Large intestine (tissue), 3 donors: ENCODE results near the gene WDR19. TPM values are rescaled to one million over a fixed set of nuclear protein-coding genes. Genes with fewer than 3 reads are reported as not detected.
A peak's percentile ranks its signal among the peaks of the same experiment; 100 is the strongest.

Experiments
- DNase-seq, 2 donors: peaks; one replicate each; pipeline versions ENCODE4 v3.0.0 to v3.0.0-alpha.2; 2013
- H3K27ac ChIP-seq: one replicate; pipeline ENCODE4 v1.5.1; 2013; ENCODE audit warnings: low read length
- H3K27me3 ChIP-seq: 2 replicates; pipeline ENCODE4 v1.6.1; 2013; ENCODE audit warnings: low read length; ENCODE audit not compliant: control insufficient read depth, insufficient read depth
- H3K36me3 ChIP-seq: 2 replicates; pipeline ENCODE4 v1.6.1; 2013; ENCODE audit warnings: low read length; ENCODE audit not compliant: control insufficient read depth, insufficient read depth
- H3K4me1 ChIP-seq: one replicate; pipeline ENCODE4 v1.6.1; 2013; ENCODE audit warnings: low read length; ENCODE audit not compliant: control insufficient read depth, insufficient read depth
- H3K4me3 ChIP-seq: one replicate; pipeline ENCODE4 v1.5.1; 2013; ENCODE audit warnings: low read length
- H3K9me3 ChIP-seq: one replicate; pipeline ENCODE4 v1.6.1; 2013; ENCODE audit warnings: mild to moderate bottlenecking, low read depth, low read length, moderate library complexity; ENCODE audit not compliant: control insufficient read depth
- WGBS: methylation state at CpG from one replicate; pipeline ENCODE4 v1.1.5; 2013; ENCODE audit warnings: low lambda C conversion rate; ENCODE audit not compliant: insufficient coverage; 5-methylcytosine and 5-hydroxymethylcytosine counted together
- polyA plus RNA-seq: library from polyadenylated mRNA; unstranded; fragments of 120-200 nt; gene quantifications from one replicate; pipeline ENCODE4 v1.2.1, GENCODE V29; 2013

The WDR19 gene
- polyA plus RNA-seq, 1 donor: 26.2 TPM

- Histone ChIP-seq H3K27me3 (no peaks in the 10 kb centered on the region), H3K9me3 (no peaks in the 10 kb centered on the region), H3K36me3 (peaks cover 30% of the 10 kb centered on the region), H3K4me3 (no peak overlapping the region), H3K4me1 (no peaks in the 10 kb centered on the region), H3K27ac (no peak overlapping the region)
- DNase-seq: no peak
- WGBS: 100% methylated on average over 1 of the region's 4 CpGs
Measured at GRCh38 chr4:39319676-39320075, 137.3 kb downstream of the WDR19 start.

- peaks cover 26% of the 10 kb centered on the region for H3K36me3 ChIP-seq
- no peak for DNase-seq
Measured at GRCh38 chr4:39320381-39321115, 138.2 kb downstream of the WDR19 start.

GRCh38 chr4:39323821-39324220, 141.5 kb downstream of the WDR19 start:
- Histone ChIP-seq H3K36me3 (peaks cover 28% of the 10 kb centered on the region), H3K27me3 (no peaks in the 10 kb centered on the region), H3K4me1 (no peaks in the 10 kb centered on the region), H3K4me3 (no peak overlapping the region), H3K27ac (no peak overlapping the region), H3K9me3 (no peaks in the 10 kb centered on the region)
- no peak for DNase-seq
- WGBS: no CpG with 5 or more reads among the region's 1 CpG

More at GRCh38 chr4:39320381-39321115, 138.2 kb downstream of the WDR19 start:
- no peaks in the 10 kb centered on the region for H3K27me3 ChIP-seq
- no peaks in the 10 kb centered on the region for H3K4me1 ChIP-seq
- no peak overlapping the region for H3K4me3 ChIP-seq
- H3K27ac ChIP-seq: no peak overlapping the region
- no peaks in the 10 kb centered on the region for H3K9me3 ChIP-seq

- Histone ChIP-seq H3K27ac (no peak overlapping the region), H3K4me1 (no peaks in the 10 kb centered on the region), H3K9me3 (no peaks in the 10 kb centered on the region), H3K27me3 (no peaks in the 10 kb centered on the region), H3K4me3 (no peak overlapping the region), H3K36me3 (peaks cover 25% of the 10 kb centered on the region)
- no peak for DNase-seq
- WGBS: no CpG with 5 or more reads among the region's 2 CpGs
Measured at GRCh38 chr4:39324446-39324845, 142.1 kb downstream of the WDR19 start.

GRCh38 chr4:39324897-39325613, 142.7 kb downstream of the WDR19 start:
- H3K27me3 ChIP-seq: no peaks in the 10 kb centered on the region
- H3K4me3 ChIP-seq: no peak overlapping the region
- no peaks in the 10 kb centered on the region for H3K9me3 ChIP-seq
- WGBS: 100% methylated on average over 1 of the region's 4 CpGs
- no peak for DNase-seq
- H3K4me1 ChIP-seq: no peaks in the 10 kb centered on the region
- H3K36me3 ChIP-seq: peaks cover 23% of the 10 kb centered on the region
- H3K27ac ChIP-seq: no peak overlapping the region

GRCh38 chr4:39326468-39326977, 144.2 kb downstream of the WDR19 start:
- Histone ChIP-seq H3K4me3 (no peak overlapping the region), H3K27ac (no peak overlapping the region), H3K9me3 (no peaks in the 10 kb centered on the region), H3K36me3 (peaks cover 19% of the 10 kb centered on the region), H3K27me3 (no peaks in the 10 kb centered on the region), H3K4me1 (no peaks in the 10 kb centered on the region)
- 100% methylated on average over 1 of the region's 2 CpGs for whole genome bisulfite sequencing
- no peak for DNase-seq

GRCh38 chr4:39330353-39330752, 148.0 kb downstream of the WDR19 start:
- H3K4me3 ChIP-seq: no peak overlapping the region
- H3K27ac ChIP-seq: no peak overlapping the region
- DNase-seq: peak in 1 of 2 donors; percentile 19
- 100% methylated on average over 1 of the region's 1 CpG for WGBS
- no peaks in the 10 kb centered on the region for H3K4me1 ChIP-seq
- H3K27me3 ChIP-seq: no peaks in the 10 kb centered on the region
- H3K36me3 ChIP-seq: peaks cover 10% of the 10 kb centered on the region
- no peaks in the 10 kb centered on the region for H3K9me3 ChIP-seq

GRCh38 chr4:39331191-39331590, 148.9 kb downstream of the WDR19 start:
- no peak overlapping the region for H3K27ac ChIP-seq
- no peak overlapping the region for H3K4me3 ChIP-seq
- no peaks in the 10 kb centered on the region for H3K9me3 ChIP-seq
- no peaks in the 10 kb centered on the region for H3K4me1 ChIP-seq
- 100% methylated on average over 1 of the region's 2 CpGs for WGBS
- DNase-seq: no peak
- peaks cover 3% of the 10 kb centered on the region for H3K36me3 ChIP-seq
- H3K27me3 ChIP-seq: no peaks in the 10 kb centered on the region

Other genes starting within 250 kb of the WDR19 start
- gene TMEM156, start 150.1 kb upstream of the WDR19 start, polyA plus RNA-seq: 1.7 TPM
- gene KLHL5, start 120.3 kb upstream of the WDR19 start, polyA plus RNA-seq: 20.5 TPM
- 40.8 TPM for gene RFC1, start 183.8 kb downstream of the WDR19 start, polyA plus RNA-seq
- 0.75 TPM for gene KLB, start 224.4 kb downstream of the WDR19 start, polyA plus RNA-seq